Suppressor macrophage treated with lipopolysaccharide for 4 hours (primary cell): ENCODE results near the gene NEK6.

Experiments
- DNase-seq: peaks from one replicate; pipeline ENCODE4 v3.0.0-alpha.2; 2020

NEK6 gene

GRCh38 chr9:124298646-124299235 lies 41.0 kb downstream of the NEK6 start:
- no peak for DNase-seq

GRCh38 chr9:124299515-124300090 lies 41.9 kb downstream of the NEK6 start:
- no peak for DNase-seq

- DNase-seq, result no peak
Observed at GRCh38 chr9:124300312-124300711, 42.6 kb downstream of the NEK6 start.

GRCh38 chr9:124302921-124303320 lies 45.2 kb downstream of the NEK6 start:
- DNase-seq, result no peak

GRCh38 chr9:124303762-124304161 lies 46.0 kb downstream of the NEK6 start:
- no peak for DNase-seq

GRCh38 chr9:124304285-124304684 lies 46.5 kb downstream of the NEK6 start:
- DNase-seq, result no peak

- peak; percentile 81 for DNase-seq
Observed at GRCh38 chr9:124306098-124306735, 48.5 kb downstream of the NEK6 start.

- no peak for DNase-seq
Observed at GRCh38 chr9:124307379-124308030, 49.8 kb downstream of the NEK6 start.

GRCh38 chr9:124308606-124309491 lies 51.1 kb downstream of the NEK6 start:
- no peak for DNase-seq

GRCh38 chr9:124309667-124310084 lies 51.9 kb downstream of the NEK6 start:
- DNase-seq, result no peak

GRCh38 chr9:124311283-124311682 lies 53.5 kb downstream of the NEK6 start:
- DNase-seq, result no peak

GRCh38 chr9:124312290-124313265 lies 54.8 kb downstream of the NEK6 start:
- no peak for DNase-seq

- DNase-seq, result no peak
Observed at GRCh38 chr9:124313940-124314339, 56.2 kb downstream of the NEK6 start.

GRCh38 chr9:124315882-124316281 lies 58.1 kb downstream of the NEK6 start:
- DNase-seq, result no peak

GRCh38 chr9:124320062-124320973 lies 62.6 kb downstream of the NEK6 start:
- peak; percentile 63 for DNase-seq

- DNase-seq, result no peak
Observed at GRCh38 chr9:124321416-124321815, 63.7 kb downstream of the NEK6 start.

GRCh38 chr9:124321935-124322334 lies 64.2 kb downstream of the NEK6 start:
- DNase-seq, result no peak

- peak; percentile 39 for DNase-seq
Observed at GRCh38 chr9:124322618-124323432, 65.1 kb downstream of the NEK6 start.

GRCh38 chr9:124323904-124324303 lies 66.2 kb downstream of the NEK6 start:
- DNase-seq, result no peak

GRCh38 chr9:124325816-124326215 lies 68.1 kb downstream of the NEK6 start:
- no peak for DNase-seq
